MM.1S (cell line): ENCODE measurements around the gene CFAP57.

Source experiments
- DNase-seq: peaks from one replicate; pipeline ENCODE4 v3.0.0-alpha.2; 2015
- H2AFZ ChIP-seq: fragments of 300-600 bp; sonication (generic); 2 replicates; pipeline ENCODE4 v1.6.0; 2016; ENCODE audit warnings: antibody characterized with exemption, low read length
- H3F3A ChIP-seq: fragments of 300-600 bp; sonication (generic); 2 replicates; pipeline ENCODE4 v1.6.1; 2016; ENCODE audit warnings: mild to moderate bottlenecking, antibody characterized with exemption, low read length, moderate library complexity, mixed read lengths; ENCODE audit not compliant: insufficient read depth
- H3K27ac ChIP-seq: fragments of 300-600 bp; sonication (generic); 2 replicates; pipeline ENCODE4 v1.5.1; 2016; ENCODE audit warnings: mild to moderate bottlenecking, low read length
- H3K27me3 ChIP-seq: fragments of 300-600 bp; sonication (generic); replicated peaks from 2 replicates; pipeline ENCODE4 v1.6.0; 2016; ENCODE audit warnings: low read length; ENCODE audit not compliant: insufficient read depth
- H3K36me3 ChIP-seq: fragments of 300-600 bp; sonication (generic); replicated peaks from 2 replicates; pipeline ENCODE4 v1.6.1; 2016; ENCODE audit warnings: mild to moderate bottlenecking, low read length, mixed read lengths; ENCODE audit not compliant: insufficient read depth
- H3K4me1 ChIP-seq: fragments of 300-600 bp; sonication (generic); 2 replicates; pipeline ENCODE4 v1.6.1; 2016; ENCODE audit warnings: low read length, mixed read lengths
- H3K4me2 ChIP-seq: fragments of 300-600 bp; sonication (generic); 2 replicates; pipeline ENCODE4 v1.6.0; 2016; ENCODE audit warnings: low read depth, low read length
- H3K4me3 ChIP-seq: fragments of 300-600 bp; sonication (generic); 2 replicates; pipeline ENCODE4 v1.5.1; 2016; ENCODE audit warnings: low read length, mixed read lengths
- H3K79me2 ChIP-seq: fragments of 300-600 bp; sonication (generic); 2 replicates; pipeline ENCODE4 v1.6.1; 2016; ENCODE audit warnings: mixed run types, low read length, mixed read lengths
- H3K9ac ChIP-seq: fragments of 300-600 bp; sonication (generic); 2 replicates; pipeline ENCODE4 v1.6.1; 2016; ENCODE audit warnings: low read length, mixed read lengths
- H3K9me2 ChIP-seq: fragments of 300-600 bp; sonication (generic); replicated peaks from 2 replicates; pipeline ENCODE4 v1.6.1; 2016; ENCODE audit warnings: mild to moderate bottlenecking, low read length, mixed read lengths; ENCODE audit not compliant: insufficient read depth
- H3K9me3 ChIP-seq: fragments of 300-600 bp; sonication (generic); replicated peaks from 2 replicates; pipeline ENCODE4 v1.6.1; 2016; ENCODE audit warnings: mild to moderate bottlenecking, low read length, mixed read lengths; ENCODE audit not compliant: insufficient read depth
- H4K20me1 ChIP-seq: fragments of 300-600 bp; sonication (generic); 2 replicates; pipeline ENCODE4 v1.6.1; 2016; ENCODE audit warnings: mild to moderate bottlenecking, low read length, moderate library complexity, mixed read lengths; ENCODE audit not compliant: insufficient read depth
- CTCF ChIP-seq: fragments of 300-600 bp; sonication (generic); IDR thresholded peaks from 2 replicates; pipeline ENCODE4 v1.5.1; 2016; ENCODE audit warnings: antibody characterized with exemption, low read length, mixed read lengths
- EZH2 ChIP-seq: fragments of 300-600 bp; sonication (generic); optimal IDR thresholded peaks from 2 replicates; pipeline ENCODE3; 2017; ENCODE audit warnings: low read depth, mild to moderate bottlenecking, antibody characterized with exemption, low read length, mixed read lengths
- EZH2phosphoT487 ChIP-seq: fragments of 300-600 bp; sonication (generic); IDR thresholded peaks from 2 replicates; pipeline ENCODE4 v1.6.1; 2018; ENCODE audit warnings: antibody characterized with exemption, low read length

The CFAP57 gene

GRCh38 chr1:43274804-43275180, 102.7 kb downstream of the CFAP57 start:
- Histone ChIP-seq H4K20me1 (no peaks in the 10 kb centered on the region), H3K79me2 (no peaks in the 10 kb centered on the region), H3K27me3 (no peaks in the 10 kb centered on the region), H3F3A (no peaks in the 10 kb centered on the region), H3K9ac (no peak overlapping the region), H3K27ac (no peak overlapping the region), H3K4me2 (0 out of 2 replicates have a peak overlapping the region, but pooled peaks have one; percentile 28), H2AFZ (peak overlapping the region; percentile 51), H3K9me2 (no peaks in the 10 kb centered on the region), H3K9me3 (no peaks in the 10 kb centered on the region), H3K4me1 (0 out of 2 replicates have a peak, but pooled peaks cover 5% of the 10 kb centered on the region), H3K36me3 (no peaks in the 10 kb centered on the region), H3K4me3 (no peak overlapping the region)
- no peak for DNase-seq
- TF ChIP-seq EZH2phosphoT487, result no peak
- TF ChIP-seq EZH2, result no peak
- no peak for TF ChIP-seq CTCF

GRCh38 chr1:43275826-43276620, 103.9 kb downstream of the CFAP57 start:
- Histone ChIP-seq H3K9me3 (no peaks in the 10 kb centered on the region), H3K27me3 (no peaks in the 10 kb centered on the region), H3K36me3 (no peaks in the 10 kb centered on the region), H3K27ac (no peak overlapping the region), H3K79me2 (no peaks in the 10 kb centered on the region), H3K4me3 (no peak overlapping the region), H3K4me1 (0 out of 2 replicates have a peak, but pooled peaks cover 5% of the 10 kb centered on the region), H2AFZ (no peak overlapping the region), H3K9me2 (no peaks in the 10 kb centered on the region), H3F3A (no peaks in the 10 kb centered on the region), H4K20me1 (no peaks in the 10 kb centered on the region), H3K9ac (no peak overlapping the region), H3K4me2 (no peak overlapping the region)
- TF ChIP-seq CTCF (no peak), EZH2phosphoT487 (no peak), EZH2 (no peak)
- no peak for DNase-seq

- Histone ChIP-seq H2AFZ (no peak overlapping the region), H3K4me3 (no peak overlapping the region), H3F3A (no peaks in the 10 kb centered on the region), H3K4me1 (0 out of 2 replicates have a peak, but pooled peaks cover 5% of the 10 kb centered on the region), H3K9me3 (no peaks in the 10 kb centered on the region), H4K20me1 (no peaks in the 10 kb centered on the region), H3K79me2 (no peaks in the 10 kb centered on the region), H3K4me2 (no peak overlapping the region), H3K27ac (no peak overlapping the region), H3K36me3 (no peaks in the 10 kb centered on the region), H3K27me3 (no peaks in the 10 kb centered on the region), H3K9ac (no peak overlapping the region), H3K9me2 (no peaks in the 10 kb centered on the region)
- DNase-seq, result no peak
- TF ChIP-seq EZH2, result no peak
These were observed 104.5 kb downstream of the CFAP57 start for GRCh38 chr1:43276673-43277072.
